Common myeloid progenitor, CD34-positive (primary cell): ENCODE results near the gene GALNT2.

ENCODE experiments used
- CTCF ChIA-PET: fragments of 350-600 bp; sonication (Branson Sonifier 250); formaldehyde crosslinking; loops from one replicate; lab custom pipeline; 2021; ENCODE audit warnings: antibody characterized with exemption; lab: Charles Lee
- POLR2A ChIA-PET: fragments of 350-600 bp; sonication (Branson Sonifier 250); formaldehyde crosslinking; loops from one replicate; lab custom pipeline; 2021; ENCODE audit warnings: antibody characterized with exemption; lab: Charles Lee
- DNase-seq, 3 donors: peaks; one replicate each; pipeline versions ENCODE4 v3.0.0 to v3.0.0-alpha.2; 2013
- H3K27ac ChIP-seq, 2 experiments: 1 replicate in 1 of 2; 2 replicates in 1 of 2; pipeline ENCODE4 v1.7.0; 2013; ENCODE audit warnings: inconsistent platforms in 2 of 2, low read length in 2 of 2, mild to moderate bottlenecking in 2 of 2, low read depth in 1 of 2, moderate library complexity in 1 of 2; ENCODE audit not compliant: severe bottlenecking in 2 of 2, insufficient read depth in 1 of 2, poor library complexity in 1 of 2
- H3K27me3 ChIP-seq, 5 experiments: replicated peaks in 2 of 5; 1 replicate in 3 of 5; 2 replicates in 2 of 5; pipeline versions ENCODE4 v1.6.1 to v1.7.0; 2013; ENCODE audit warnings: low read length in 4 of 5, mild to moderate bottlenecking in 2 of 5, moderate library complexity in 2 of 5, inconsistent platforms in 1 of 5; ENCODE audit not compliant: insufficient read depth in 5 of 5, control insufficient read depth in 4 of 5
- H3K36me3 ChIP-seq, 4 experiments: 1 replicate in 2 of 4; 2 replicates in 2 of 4; pipeline versions ENCODE4 v1.6.1 to v1.7.0; 2013; ENCODE audit warnings: low read length in 3 of 4, control low read depth in 1 of 4, mild to moderate bottlenecking in 1 of 4; ENCODE audit not compliant: control insufficient read depth in 4 of 4, insufficient read depth in 4 of 4
- H3K4me1 ChIP-seq, 4 experiments: 1 replicate in 3 of 4; 2 replicates in 1 of 4; pipeline versions ENCODE4 v1.6.1 to v1.7.1; 2013; ENCODE audit warnings: low read length in 3 of 4, mild to moderate bottlenecking in 3 of 4, control low read depth in 1 of 4, inconsistent platforms in 1 of 4, moderate library complexity in 1 of 4; ENCODE audit not compliant: control insufficient read depth in 4 of 4, insufficient read depth in 4 of 4; ENCODE audit errors: control extremely low read depth in 1 of 4
- H3K4me3 ChIP-seq, 7 experiments: 1 replicate in 4 of 7; 2 replicates in 3 of 7; pipeline versions ENCODE4 v1.5.1 to v1.7.0; 2013; ENCODE audit warnings: mild to moderate bottlenecking in 7 of 7, low read length in 6 of 7, moderate library complexity in 6 of 7, inconsistent platforms in 2 of 7, low read depth in 2 of 7, control low read depth in 1 of 7; ENCODE audit not compliant: insufficient read depth in 4 of 7, control insufficient read depth in 1 of 7; ENCODE audit errors: extremely low read depth in 1 of 7
- H3K9me3 ChIP-seq, 5 experiments: 1 replicate in 4 of 5; 2 replicates in 1 of 5; pipeline versions ENCODE4 v1.6.1 to v1.7.1; 2013; ENCODE audit warnings: low read length in 4 of 5, mild to moderate bottlenecking in 2 of 5, inconsistent platforms in 1 of 5, low read depth in 1 of 5, moderate library complexity in 1 of 5; ENCODE audit not compliant: control insufficient read depth in 4 of 5, insufficient read depth in 2 of 5; ENCODE audit errors: control extremely low read depth in 1 of 5
- WGBS: methylation state at CpG from one replicate; pipeline ENCODE4 v1.1.5; 2013; ENCODE audit not compliant: insufficient coverage; 5-methylcytosine and 5-hydroxymethylcytosine counted together

GALNT2 gene

GRCh38 chr1:230040440-230040839 is 26.6 kb upstream of the GALNT2 start:
- Histone ChIP-seq H3K27me3 (peaks cover 0 to 2% (median 0%) of the 10 kb centered on the region in 5 experiments), H3K4me3 (no peak overlapping the region), H3K9me3 (peaks cover 0 to 8% (median 2%) of the 10 kb centered on the region in 5 experiments), H3K36me3 (no peaks in the 10 kb centered on the region), H3K27ac (no peak overlapping the region), H3K4me1 (no peaks in the 10 kb centered on the region)
- POLR2A ChIA-PET = no interaction called here
- WGBS = 94% methylated on average over 5 of the region's 10 CpGs
- CTCF ChIA-PET = no interaction called here
- DNase-seq = no peak

DNA sequence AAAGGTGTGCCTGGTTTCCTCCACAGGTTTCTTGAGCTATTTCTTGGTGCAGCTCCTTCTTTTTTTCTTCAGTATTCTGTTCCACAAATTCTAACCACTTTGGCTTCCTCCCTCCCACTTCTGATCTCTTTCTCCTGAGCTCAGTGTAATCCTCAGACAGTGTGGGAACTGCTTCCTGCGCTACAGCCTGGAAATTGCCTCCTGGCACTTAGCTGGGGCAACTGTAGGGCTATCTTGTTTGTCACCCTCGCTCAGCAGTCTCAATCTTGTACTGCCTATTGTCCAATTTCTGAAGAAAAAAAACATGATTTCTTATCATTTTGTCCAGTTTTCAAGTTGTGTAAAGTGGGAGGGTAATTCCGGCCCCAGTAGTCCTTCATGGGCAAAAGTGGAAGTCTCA is 24.0 kb upstream of the GALNT2 start:
- Histone ChIP-seq H3K27ac (no peak overlapping the region), H3K9me3 (no peaks in the 10 kb centered on the region), H3K4me1 (no peaks in the 10 kb centered on the region), H3K4me3 (no peak overlapping the region), H3K36me3 (no peaks in the 10 kb centered on the region), H3K27me3 (peaks cover 0 to 2% (median 0%) of the 10 kb centered on the region in 5 experiments)
- ChIA-PET POLR2A (no interaction called here), CTCF (interaction anchor here (1.0 to 1.1 kb wide), 2 partner anchors 9 to 12 kb away, joined by 3 to 6 read pairs; no protein-coding TSS in a partner anchor)
- WGBS = 88% methylated on average over 3 of the region's 3 CpGs
- DNase-seq = no peak

DNA sequence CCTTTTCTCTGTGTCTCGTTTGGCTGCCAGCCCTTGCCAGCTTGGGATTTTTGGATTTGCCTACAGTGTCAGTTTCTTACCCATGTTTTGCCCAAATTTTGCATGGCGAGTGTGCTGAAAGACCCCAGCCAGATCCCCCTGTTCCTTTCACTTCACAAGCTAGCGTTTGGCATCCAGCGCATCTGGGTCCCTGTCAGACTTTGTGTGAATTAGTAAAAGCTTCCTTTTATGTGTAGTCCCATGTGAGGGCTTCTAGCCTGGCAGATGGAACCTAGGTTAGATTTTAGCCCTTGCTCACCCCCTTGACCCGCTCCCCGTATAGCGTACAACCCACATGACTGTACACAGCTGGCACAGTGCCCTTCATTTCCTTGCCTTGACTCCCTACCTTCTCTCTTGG is 22.3 kb upstream of the GALNT2 start:
- DNase-seq = no peak
- Histone ChIP-seq H3K36me3 (no peaks in the 10 kb centered on the region), H3K4me1 (no peaks in the 10 kb centered on the region), H3K9me3 (no peaks in the 10 kb centered on the region), H3K27me3 (peaks cover 0 to 2% (median 0%) of the 10 kb centered on the region in 5 experiments), H3K4me3 (no peak overlapping the region), H3K27ac (no peak overlapping the region)
- CTCF ChIA-PET = no interaction called here
- WGBS = 100% methylated on average over 4 of the region's 7 CpGs
- POLR2A ChIA-PET = no interaction called here

DNA sequence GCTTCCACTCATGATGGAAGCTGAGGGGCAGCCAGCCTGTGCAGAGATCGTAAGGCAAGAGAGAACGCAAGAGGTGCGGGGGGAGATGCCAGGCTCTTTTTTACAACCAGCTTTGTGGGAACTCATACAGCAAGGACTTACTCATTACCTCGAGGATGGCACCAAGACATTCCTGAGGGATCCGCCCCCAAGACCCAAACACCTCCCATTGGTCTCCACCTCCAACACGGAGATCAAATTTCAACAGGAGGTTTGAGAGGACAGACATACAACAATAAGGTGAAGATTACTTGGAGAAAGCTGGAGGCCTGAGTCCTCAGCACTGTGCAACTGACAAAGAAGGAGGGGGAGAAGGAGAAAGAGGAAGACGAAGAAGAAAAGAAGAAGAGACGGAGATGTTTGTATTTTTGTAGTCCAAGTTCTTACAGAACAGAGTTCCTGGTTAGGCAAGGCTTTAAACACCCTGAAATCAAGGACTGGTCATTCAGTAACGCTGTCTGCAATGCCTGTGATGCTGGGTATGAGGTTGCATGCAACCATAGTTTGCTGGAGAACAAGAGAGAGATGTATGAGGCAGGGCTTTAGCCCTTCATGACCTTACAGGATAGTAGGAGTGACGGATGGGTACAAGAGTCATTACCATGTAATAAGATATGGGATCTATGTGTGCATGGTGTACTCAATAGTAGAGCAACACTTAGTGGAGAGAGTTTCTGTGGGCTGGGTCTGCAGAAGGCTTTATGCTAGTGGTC is 19.7 kb upstream of the GALNT2 start:
- WGBS = 71% methylated on average over 8 of the region's 10 CpGs
- peaks cover 0 to 2% (median 0%) of the 10 kb centered on the region in 5 experiments for H3K27me3 ChIP-seq
- H3K27ac ChIP-seq = no peak overlapping the region
- H3K36me3 ChIP-seq = no peaks in the 10 kb centered on the region
- H3K4me3 ChIP-seq = no peak overlapping the region
- CTCF ChIA-PET = no interaction called here
- DNase-seq = no peak
- no peaks in the 10 kb centered on the region for H3K9me3 ChIP-seq
- POLR2A ChIA-PET = no interaction called here
- H3K4me1 ChIP-seq = no peaks in the 10 kb centered on the region

GRCh38 chr1:230048322-230048721 is 18.7 kb upstream of the GALNT2 start:
- no peaks in the 10 kb centered on the region for H3K9me3 ChIP-seq
- POLR2A ChIA-PET = no interaction called here
- CTCF ChIA-PET = no interaction called here
- no peak overlapping the region for H3K4me3 ChIP-seq
- H3K27me3 ChIP-seq = no peaks in the 10 kb centered on the region
- no peaks in the 10 kb centered on the region for H3K36me3 ChIP-seq
- no peak overlapping the region for H3K27ac ChIP-seq
- 100% methylated on average over 1 of the region's 2 CpGs for WGBS
- no peaks in the 10 kb centered on the region for H3K4me1 ChIP-seq
- no peak for DNase-seq

DNA sequence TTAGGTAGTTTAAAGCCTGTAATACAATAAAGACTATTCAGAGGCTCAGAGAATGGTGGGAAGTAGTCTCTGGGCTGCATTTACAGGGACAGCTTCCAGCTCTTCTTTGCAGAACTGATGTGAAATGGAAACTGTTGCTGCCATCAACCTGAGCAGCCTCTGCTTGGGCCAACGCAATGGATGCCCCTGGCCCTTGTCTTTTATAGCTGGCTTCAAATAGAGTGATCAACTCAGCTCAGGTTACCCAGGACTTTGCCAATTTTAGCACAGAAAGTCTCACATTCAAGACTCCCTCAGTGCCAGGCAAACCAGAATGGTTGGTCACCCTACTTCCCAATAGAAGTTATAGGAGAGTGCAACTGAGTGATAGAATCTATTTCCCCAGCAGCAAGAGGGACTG is 18.1 kb upstream of the GALNT2 start:
- Histone ChIP-seq H3K27me3 (no peaks in the 10 kb centered on the region), H3K4me3 (no peak overlapping the region), H3K36me3 (no peaks in the 10 kb centered on the region), H3K4me1 (no peaks in the 10 kb centered on the region), H3K9me3 (no peaks in the 10 kb centered on the region), H3K27ac (no peak overlapping the region)
- CTCF ChIA-PET = no interaction called here
- POLR2A ChIA-PET = no interaction called here
- no peak for DNase-seq
- 88% methylated on average over 1 of the region's 1 CpG for WGBS

DNA sequence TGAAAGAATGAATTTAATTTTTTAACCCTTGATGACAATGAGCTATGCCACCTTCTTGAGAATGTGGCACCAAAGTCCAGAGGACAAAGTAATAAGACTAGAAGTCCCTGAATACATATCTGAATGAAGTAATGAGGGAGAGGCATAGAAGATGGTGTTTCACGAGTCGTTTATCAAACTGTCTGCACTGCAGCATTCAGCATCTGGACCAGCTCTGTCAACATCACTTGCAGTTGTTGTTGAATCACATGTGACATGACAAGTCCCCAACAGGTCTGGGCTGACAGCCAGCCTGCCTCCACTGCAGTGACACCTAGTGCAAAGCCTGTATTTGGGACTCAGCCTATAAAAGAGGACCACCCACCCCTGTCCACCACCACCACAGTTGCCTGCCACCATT is 17.3 kb upstream of the GALNT2 start:
- H3K36me3 ChIP-seq = no peaks in the 10 kb centered on the region
- 94% methylated on average over 2 of the region's 2 CpGs for WGBS
- POLR2A ChIA-PET = no interaction called here
- no peak for DNase-seq
- H3K27me3 ChIP-seq = no peaks in the 10 kb centered on the region
- CTCF ChIA-PET = no interaction called here
- H3K4me3 ChIP-seq = no peak overlapping the region
- H3K27ac ChIP-seq = no peak overlapping the region
- H3K9me3 ChIP-seq = no peaks in the 10 kb centered on the region
- no peaks in the 10 kb centered on the region for H3K4me1 ChIP-seq
